ENCODE results near the gene ATP12A.

Gene ATP12A

GRCh38 chr13:24662195-24663088, 17.8 kb upstream of the ATP12A start:
- in situ Hi-C loops (cut with MboI; ENCODE audit: low sequenced_read_pairs) = no loop called here

- in situ Hi-C loops (cut with MboI; ENCODE audit: low sequenced_read_pairs) = no loop called here
Observed at GRCh38 chr13:24663089-24663395, 17.2 kb upstream of the ATP12A start.

GRCh38 chr13:24663586-24663985, 16.6 kb upstream of the ATP12A start:
- in situ Hi-C loops (cut with MboI; ENCODE audit: low sequenced_read_pairs) = no loop called here

GRCh38 chr13:24664726-24665409, 15.3 kb upstream of the ATP12A start:
- in situ Hi-C loops (cut with MboI; ENCODE audit: low sequenced_read_pairs) = no loop called here

- in situ Hi-C loops (cut with MboI; ENCODE audit: low sequenced_read_pairs) = no loop called here
Observed at GRCh38 chr13:24668511-24668910, 11.7 kb upstream of the ATP12A start.

- in situ Hi-C loops (cut with MboI; ENCODE audit: low sequenced_read_pairs) = no loop called here
Observed at GRCh38 chr13:24668955-24669582, 11.1 kb upstream of the ATP12A start.

GRCh38 chr13:24670174-24670573, 10.0 kb upstream of the ATP12A start:
- in situ Hi-C loops (cut with MboI; ENCODE audit: low sequenced_read_pairs) = no loop called here

GRCh38 chr13:24670961-24671381, 9.2 kb upstream of the ATP12A start:
- in situ Hi-C loops (cut with MboI; ENCODE audit: low sequenced_read_pairs) = no loop called here

- in situ Hi-C loops (cut with MboI; ENCODE audit: low sequenced_read_pairs) = no loop called here
Observed at GRCh38 chr13:24671386-24672113, 8.7 kb upstream of the ATP12A start.

- in situ Hi-C loops (cut with MboI; ENCODE audit: low sequenced_read_pairs) = no loop called here
Observed at GRCh38 chr13:24672141-24673132, 7.8 kb upstream of the ATP12A start.

GRCh38 chr13:24675806-24676570, 4.2 kb upstream of the ATP12A start:
- in situ Hi-C loops (cut with MboI; ENCODE audit: low sequenced_read_pairs) = no loop called here

GRCh38 chr13:24678151-24678550, 2.1 kb upstream of the ATP12A start:
- in situ Hi-C loops (cut with MboI; ENCODE audit: low sequenced_read_pairs) = no loop called here

GRCh38 chr13:24679686-24680085, 522 bp upstream of the ATP12A start:
- in situ Hi-C loops (cut with MboI; ENCODE audit: low sequenced_read_pairs) = no loop called here

- in situ Hi-C loops (cut with MboI; ENCODE audit: low sequenced_read_pairs) = no loop called here
Observed at GRCh38 chr13:24680921-24681604, 855 bp downstream of the ATP12A start.

- in situ Hi-C loops (cut with MboI; ENCODE audit: low sequenced_read_pairs) = no loop called here
Observed at GRCh38 chr13:24681930-24682329, 1.7 kb downstream of the ATP12A start.

- in situ Hi-C loops (cut with MboI; ENCODE audit: low sequenced_read_pairs) = no loop called here
Observed at GRCh38 chr13:24682353-24682752, 2.1 kb downstream of the ATP12A start.

- in situ Hi-C loops (cut with MboI; ENCODE audit: low sequenced_read_pairs) = no loop called here
Observed at GRCh38 chr13:24683351-24683750, 3.1 kb downstream of the ATP12A start.

- in situ Hi-C loops (cut with MboI; ENCODE audit: low sequenced_read_pairs) = no loop called here
Observed at GRCh38 chr13:24683838-24684599, 3.8 kb downstream of the ATP12A start.
